NCI-H69 (cell line): ENCODE measurements around the gene PIP5KL1.

Experiments
- DNase-seq: peaks from one replicate; lab custom pipeline; 2025; lab: John Stamatoyannopoulos, UW

The PIP5KL1 gene

GRCh38 chr9:127949827-127950512 lies 19.4 kb upstream of the PIP5KL1 start:
- DNase-seq: no peak

- peak; percentile 71 for DNase-seq
Measured at GRCh38 chr9:127947841-127948710, 17.5 kb upstream of the PIP5KL1 start.

GRCh38 chr9:127946728-127947127 lies 16.2 kb upstream of the PIP5KL1 start:
- DNase-seq: no peak

- no peak for DNase-seq
Measured at GRCh38 chr9:127945942-127946341, 15.4 kb upstream of the PIP5KL1 start.

GRCh38 chr9:127945338-127945737 lies 14.8 kb upstream of the PIP5KL1 start:
- no peak for DNase-seq

- no peak for DNase-seq
Measured at GRCh38 chr9:127944586-127945218, 14.1 kb upstream of the PIP5KL1 start.

- peak; percentile 91 for DNase-seq
Measured at GRCh38 chr9:127943731-127944144, 13.2 kb upstream of the PIP5KL1 start.

GRCh38 chr9:127943011-127943662 lies 12.6 kb upstream of the PIP5KL1 start:
- no peak for DNase-seq

GRCh38 chr9:127942216-127943010 lies 11.8 kb upstream of the PIP5KL1 start:
- DNase-seq: peak; percentile 65

GRCh38 chr9:127941961-127942215 lies 11.3 kb upstream of the PIP5KL1 start:
- no peak for DNase-seq

GRCh38 chr9:127941062-127941960 lies 10.7 kb upstream of the PIP5KL1 start:
- peak; percentile 52 for DNase-seq

GRCh38 chr9:127940593-127940992 lies 10.0 kb upstream of the PIP5KL1 start:
- no peak for DNase-seq

- DNase-seq: no peak
Measured at GRCh38 chr9:127938298-127938690, 7.7 kb upstream of the PIP5KL1 start.

- peak; percentile 91 for DNase-seq
Measured at GRCh38 chr9:127937388-127938297, 7.1 kb upstream of the PIP5KL1 start, which contains the start of gene DPM2. DPM2 (minus strand) TSS chr9:127937854; CDS start chr9:127937820, 34 bp downstream.

GRCh38 chr9:127937056-127937387 lies 6.4 kb upstream of the PIP5KL1 start:
- DNase-seq: no peak

GRCh38 chr9:127936347-127936852 lies 5.8 kb upstream of the PIP5KL1 start:
- no peak for DNase-seq

- DNase-seq: no peak
Measured at GRCh38 chr9:127935765-127936221, 5.2 kb upstream of the PIP5KL1 start.

GRCh38 chr9:127934986-127935385 lies 4.4 kb upstream of the PIP5KL1 start:
- no peak for DNase-seq

- no peak for DNase-seq
Measured at GRCh38 chr9:127934248-127934647, 3.7 kb upstream of the PIP5KL1 start.
